Endothelial cell of umbilical vein (primary cell): ENCODE data around the gene KCNB1. TPM values are rescaled to one million over a fixed set of nuclear protein-coding genes. Genes with fewer than 3 reads are reported as not detected.
A peak's percentile ranks its signal among the peaks of the same experiment; 100 is the strongest.

Source experiments
- BruUV-seq: library from RNA; stranded (reverse); fragments of 400-500 nt; replicated peaks from 2 replicates; lab custom pipeline; 2021; lab: Mats Ljungman, UMichigan
- CTCF ChIA-PET: fragments of 300-600, 350-600 bp; sonication (Branson Sonifier 250); formaldehyde crosslinking; loops from one replicate; lab custom pipeline; 2021; ENCODE audit warnings: antibody characterized with exemption, inconsistent platforms; lab: Charles Lee
- POLR2A ChIA-PET: fragments of 300-600, 350-600 bp; sonication (Branson Sonifier 250); formaldehyde crosslinking; loops from one replicate; lab custom pipeline; 2021; ENCODE audit warnings: antibody characterized with exemption, inconsistent platforms; lab: Charles Lee
- DNase-seq: peaks from one replicate; pipeline ENCODE4 v3.0.0-alpha.2; 2011; ENCODE audit warnings: low read depth, low spot score
- FAIRE-seq: peaks from 2 replicates; lab custom pipeline; 2011; peaks lifted over from hg19 to GRCh38; lab: Jason Lieb, UNC
- H2AFZ ChIP-seq: 2 replicates; pipeline ENCODE4 v1.6.0; 2012; ENCODE audit warnings: low read depth, low read length, control low read depth, inconsistent platforms
- H3K27ac ChIP-seq: 2 replicates; pipeline ENCODE4 v1.5.1; 2011; ENCODE audit warnings: low read depth, mild to moderate bottlenecking, control low read depth, low read length, moderate library complexity; ENCODE audit not compliant: insufficient read depth
- H3K27me3 ChIP-seq, 2 experiments: 2 replicates each; pipeline versions ENCODE4 v1.6.0 to v1.6.1; 2011; ENCODE audit warnings: low read length in 2 of 2, mixed read lengths in 1 of 2; ENCODE audit not compliant: control insufficient read depth in 2 of 2, insufficient read depth in 2 of 2
- H3K36me3 ChIP-seq, 2 experiments: 2 replicates in 1 of 2; 3 replicates in 1 of 2; pipeline ENCODE4 v1.5.1; 2011; ENCODE audit warnings: low read length in 2 of 2, mild to moderate bottlenecking in 1 of 2, moderate library complexity in 1 of 2; ENCODE audit not compliant: control insufficient read depth in 2 of 2, insufficient read depth in 2 of 2; ENCODE audit errors: extremely low read depth in 1 of 2
- H3K4me1 ChIP-seq: 3 replicates; pipeline ENCODE4 v1.5.1; 2011; ENCODE audit warnings: mild to moderate bottlenecking, low read length; ENCODE audit not compliant: control insufficient read depth, insufficient read depth; ENCODE audit errors: extremely low read depth
- H3K4me2 ChIP-seq: 2 replicates; pipeline ENCODE4 v1.6.1; 2011; ENCODE audit warnings: low read length, control low read depth, mixed read lengths; ENCODE audit not compliant: insufficient read depth
- H3K4me3 ChIP-seq, 3 experiments: fragments of 200-600 bp in 1 of 3; sonication (generic), shearing (Covaris generic) in 1 of 3; replicated peaks in 1 of 3; 2 replicates each; pipeline ENCODE4 v1.5.1; 2011 to 2016; ENCODE audit warnings: control low read depth in 3 of 3, low read length in 3 of 3, mild to moderate bottlenecking in 2 of 3, inconsistent platforms in 1 of 3, low read depth in 1 of 3, moderate library complexity in 1 of 3; ENCODE audit not compliant: insufficient read depth in 1 of 3
- H3K79me2 ChIP-seq: 2 replicates; pipeline ENCODE4 v1.6.0; 2012; ENCODE audit warnings: low read length, inconsistent platforms; ENCODE audit not compliant: control insufficient read depth, insufficient read depth
- H3K9ac ChIP-seq: replicated peaks from 2 replicates; pipeline ENCODE3; 2011; ENCODE audit warnings: low read length, control low read depth; ENCODE audit not compliant: insufficient read depth; ENCODE audit errors: extremely low read depth
- H3K9me1 ChIP-seq: replicated peaks from 3 replicates; pipeline ENCODE4 v1.6.0; 2011; ENCODE audit warnings: mild to moderate bottlenecking, low read length; ENCODE audit not compliant: control insufficient read depth, insufficient read depth; ENCODE audit errors: extremely low read depth
- H3K9me3 ChIP-seq: replicated peaks from 2 replicates; pipeline ENCODE4 v1.5.1; 2012; ENCODE audit warnings: low read length, inconsistent platforms; ENCODE audit not compliant: control insufficient read depth, insufficient read depth
- H4K20me1 ChIP-seq: replicated peaks from 2 replicates; pipeline ENCODE3; 2011; ENCODE audit warnings: mild to moderate bottlenecking, low read length; ENCODE audit not compliant: control insufficient read depth, insufficient read depth; ENCODE audit errors: extremely low read depth
- EZH2 ChIP-seq: IDR thresholded peaks from 2 replicates; pipeline ENCODE4 v1.6.1; 2012; ENCODE audit warnings: borderline replicate concordance, low read depth, mild to moderate bottlenecking, moderate library complexity, low read length, inconsistent platforms; ENCODE audit not compliant: severe bottlenecking
- FOS ChIP-seq: IDR thresholded peaks from 2 replicates; pipeline ENCODE4 v1.6.1; 2011; ENCODE audit warnings: mild to moderate bottlenecking, low read length, moderate library complexity, borderline replicate concordance; ENCODE audit not compliant: insufficient read depth
- GATA2 ChIP-seq: IDR thresholded peaks from 2 replicates; pipeline ENCODE4 v1.7.0; 2011; ENCODE audit warnings: low read depth, mild to moderate bottlenecking, moderate library complexity, mixed read lengths, low read length; ENCODE audit not compliant: insufficient read length, insufficient read depth
- JUN ChIP-seq: IDR thresholded peaks from 2 replicates; pipeline ENCODE4 v1.6.1; 2011; ENCODE audit warnings: borderline replicate concordance, low read depth; ENCODE audit not compliant: insufficient read length, insufficient read depth
- MYC ChIP-seq: IDR thresholded peaks from one replicate; pipeline ENCODE4 v1.6.1; 2011; ENCODE audit warnings: mild to moderate bottlenecking, low read depth, low read length
- POLR2A ChIP-seq: IDR thresholded peaks from 2 replicates; pipeline ENCODE4 v1.6.1; 2012; ENCODE audit warnings: low read depth, mild to moderate bottlenecking, control low read depth, low read length
- POLR2AphosphoS5 ChIP-seq: IDR thresholded peaks from 2 replicates; pipeline ENCODE4 v1.6.1; 2012; ENCODE audit warnings: low read depth, mild to moderate bottlenecking, control low read depth, low read length, moderate library complexity; ENCODE audit not compliant: insufficient read depth
- dilution Hi-C: fragments of 300-500 bp; cut with MboI; formaldehyde crosslinking; loops from one replicate; pipeline ENCODE4 v1.15.0; 2019; ENCODE audit warnings: low sequenced_read_pairs; ENCODE audit not compliant: extremely low pct_ligation_motif_present
- intact Hi-C: fragments of 100-400 bp; cut with micrococcal nuclease; formaldehyde crosslinking; loops from one replicate; pipeline ENCODE4 v1.10.0; 2022
- polyA plus RNA-seq, 4 experiments: library from polyadenylated mRNA; depleted of rRNA in 3 of 4; stranded (reverse) in 3 of 4; unstranded in 1 of 4; fragments of >200 nt; gene quantifications; 2 replicates each; pipeline versions ENCODE4 v1.2.1 to v1.2.3, GENCODE V29; 2011 to 2012; ENCODE audit warnings: missing spikeins in 1 of 4
- total RNA-seq: library from RNA; stranded (reverse); gene quantifications from 2 replicates; pipeline ENCODE4 v1.2.3, GENCODE V29; 2021
- TF ChIP-seq, protein P1 (sequence below), 2 donors: IDR thresholded peaks; 1 replicate in 1 of 2; 2 replicates in 1 of 2; pipeline ENCODE4 v1.5.1; 2011; ENCODE audit warnings: low read length in 2 of 2, mild to moderate bottlenecking in 2 of 2, moderate library complexity in 2 of 2, control low read depth in 1 of 2, inconsistent platforms in 1 of 2, low read depth in 1 of 2; ENCODE audit not compliant: insufficient read depth in 1 of 2; ENCODE audit errors: extremely low read depth in 1 of 2
- TF ChIP-seq, protein P2 (sequence below): IDR thresholded peaks from 2 replicates; pipeline ENCODE4 v1.6.1; 2011; ENCODE audit not compliant: insufficient read depth, insufficient read length

The KCNB1 gene
- total and polyA plus RNA-seq, 2 donors (not counting 3 experiments of a cell fraction or from before 2014, with no cell fraction given) = not detected

DNA sequence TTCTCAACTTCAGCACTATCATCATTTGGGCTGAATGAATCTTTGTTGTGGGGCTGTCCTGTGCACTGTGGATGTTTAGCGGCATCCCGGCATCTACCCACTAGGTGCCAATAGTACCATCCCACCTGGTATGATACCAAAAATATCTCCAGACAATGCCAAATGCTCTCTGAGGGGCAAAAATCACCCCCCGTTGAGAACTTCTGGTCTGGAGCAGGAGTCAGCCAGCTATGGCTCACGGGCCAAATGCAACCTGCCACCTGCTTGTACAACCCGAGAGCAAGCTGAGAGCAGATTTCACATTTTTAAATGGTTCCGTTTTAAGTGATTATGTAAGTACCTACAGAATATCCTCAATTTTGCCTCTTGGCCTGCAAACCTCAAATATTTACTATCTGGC lies 26.8 kb downstream of the KCNB1 start:
- H3K9me3 ChIP-seq = no peaks in the 10 kb centered on the region
- no peak for FAIRE-seq
- H3K9ac ChIP-seq = no peak overlapping the region
- intact Hi-C loops = no loop called here
- no peak for DNase-seq
- peaks cover 2% of the 10 kb centered on the region for H3K4me1 ChIP-seq
- no peaks in the 10 kb centered on the region for H3K79me2 ChIP-seq
- H3K27me3 ChIP-seq = peaks cover 5 to 7% of the 10 kb centered on the region in 2 experiments
- H2AFZ ChIP-seq = no peak overlapping the region
- no peaks in the 10 kb centered on the region for H3K9me1 ChIP-seq
- ChIA-PET POLR2A (no interaction called here), CTCF (no interaction called here)
- H3K27ac ChIP-seq = no peak overlapping the region
- no peak overlapping the region for H3K4me2 ChIP-seq
- dilution Hi-C loops = no loop called here
- no TSS peak for BruUV-seq
- TF ChIP-seq, protein P1, sequence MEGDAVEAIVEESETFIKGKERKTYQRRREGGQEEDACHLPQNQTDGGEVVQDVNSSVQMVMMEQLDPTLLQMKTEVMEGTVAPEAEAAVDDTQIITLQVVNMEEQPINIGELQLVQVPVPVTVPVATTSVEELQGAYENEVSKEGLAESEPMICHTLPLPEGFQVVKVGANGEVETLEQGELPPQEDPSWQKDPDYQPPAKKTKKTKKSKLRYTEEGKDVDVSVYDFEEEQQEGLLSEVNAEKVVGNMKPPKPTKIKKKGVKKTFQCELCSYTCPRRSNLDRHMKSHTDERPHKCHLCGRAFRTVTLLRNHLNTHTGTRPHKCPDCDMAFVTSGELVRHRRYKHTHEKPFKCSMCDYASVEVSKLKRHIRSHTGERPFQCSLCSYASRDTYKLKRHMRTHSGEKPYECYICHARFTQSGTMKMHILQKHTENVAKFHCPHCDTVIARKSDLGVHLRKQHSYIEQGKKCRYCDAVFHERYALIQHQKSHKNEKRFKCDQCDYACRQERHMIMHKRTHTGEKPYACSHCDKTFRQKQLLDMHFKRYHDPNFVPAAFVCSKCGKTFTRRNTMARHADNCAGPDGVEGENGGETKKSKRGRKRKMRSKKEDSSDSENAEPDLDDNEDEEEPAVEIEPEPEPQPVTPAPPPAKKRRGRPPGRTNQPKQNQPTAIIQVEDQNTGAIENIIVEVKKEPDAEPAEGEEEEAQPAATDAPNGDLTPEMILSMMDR (IDR thresholded peaks at IDR 0.05; ENCODE audit: extremely low read depth in 1 of 2, insufficient read depth in 1 of 2, low read depth in 1 of 2, low read length in 2 of 2) = no peak
- TF ChIP-seq JUN (no peak), EZH2 (no peak), MYC (no peak), POLR2A (no peak)
- H3K4me3 ChIP-seq = no peak overlapping the region
- no peaks in the 10 kb centered on the region for H4K20me1 ChIP-seq
- no peaks in the 10 kb centered on the region for H3K36me3 ChIP-seq

DNA sequence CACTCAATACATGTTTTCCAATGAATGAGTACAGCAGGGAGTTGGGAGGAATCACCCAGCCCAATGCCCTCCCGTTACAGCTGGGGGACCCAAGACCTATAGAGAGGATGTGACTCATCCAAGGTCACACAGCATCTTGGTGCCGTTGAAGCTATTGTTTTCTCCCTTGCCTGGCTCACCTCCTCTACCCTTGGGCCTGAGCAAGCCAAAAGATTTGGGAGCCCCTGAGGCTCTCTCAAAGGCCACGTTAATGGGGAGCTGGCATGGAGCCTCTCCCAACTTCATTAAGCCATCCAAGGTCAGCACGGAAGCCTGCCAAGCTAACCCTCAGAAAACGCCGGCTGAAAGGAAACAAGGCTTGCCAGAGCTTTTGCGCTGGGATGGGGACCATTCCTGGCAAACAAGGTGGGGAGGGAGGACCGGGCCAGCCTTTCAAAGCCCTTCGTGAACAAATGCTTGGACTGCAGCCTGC lies 30.4 kb downstream of the KCNB1 start:
- dilution Hi-C loops = no loop called here
- intact Hi-C loops = no loop called here
- peaks cover 2% of the 10 kb centered on the region for H3K4me1 ChIP-seq
- no peaks in the 10 kb centered on the region for H3K9me3 ChIP-seq
- ChIA-PET CTCF (interaction anchor here (1.1 to 2.0 kb wide), 7 partner anchors 11 to 68 kb away, joined by 3 to 7 read pairs (median 4); no protein-coding TSS in a partner anchor), POLR2A (interaction anchor here (0.6 kb wide), 1 partner anchor 92 kb away, joined by 4 read pairs; no protein-coding TSS in a partner anchor)
- no peaks in the 10 kb centered on the region for H3K79me2 ChIP-seq
- DNase-seq = peak; percentile 64
- H3K36me3 ChIP-seq = no peaks in the 10 kb centered on the region
- no TSS peak for BruUV-seq
- no peak for FAIRE-seq
- H3K27me3 ChIP-seq = peaks cover 0 to 3% of the 10 kb centered on the region in 2 experiments
- H3K4me3 ChIP-seq = no peak overlapping the region
- TF ChIP-seq POLR2A (no peak), FOS (peak; percentile 60), JUN (peak; percentile 67), EZH2 (no peak), MYC (no peak), GATA2 (no peak), POLR2AphosphoS5 (peak; percentile 27)
- TF ChIP-seq, protein P1 (IDR thresholded peaks at IDR 0.05; ENCODE audit: extremely low read depth in 1 of 2, insufficient read depth in 1 of 2, low read depth in 1 of 2, low read length in 2 of 2) = no peak
- TF ChIP-seq, protein P2, sequence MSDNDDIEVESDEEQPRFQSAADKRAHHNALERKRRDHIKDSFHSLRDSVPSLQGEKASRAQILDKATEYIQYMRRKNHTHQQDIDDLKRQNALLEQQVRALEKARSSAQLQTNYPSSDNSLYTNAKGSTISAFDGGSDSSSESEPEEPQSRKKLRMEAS = no peak
- H3K9ac ChIP-seq = no peak overlapping the region
- no peak overlapping the region for H2AFZ ChIP-seq
- H3K9me1 ChIP-seq = no peaks in the 10 kb centered on the region
- no peaks in the 10 kb centered on the region for H4K20me1 ChIP-seq
- H3K27ac ChIP-seq = no peak overlapping the region
- H3K4me2 ChIP-seq = no peak overlapping the region
